Cardiac muscle cell (in vitro differentiated cells and primary cell): ENCODE data around the gene CCT6B. TPM values are rescaled to one million over a fixed set of nuclear protein-coding genes. Genes with fewer than 3 reads are reported as not detected.

Source experiments
- DNase-seq, 2 donors: peaks; one replicate each; pipeline versions ENCODE4 v3.0.0 to v3.0.0-alpha.2; 2010 to 2017; ENCODE audit warnings: low read depth in 1 of 2, low spot score in 1 of 2
- H3K27ac ChIP-seq: fragments of 200-600 bp; sonication (generic); 2 replicates; pipeline ENCODE4 v1.5.1; 2016
- H3K27me3 ChIP-seq: fragments of 200-600 bp; sonication (generic); 2 replicates; pipeline ENCODE4 v1.6.0; 2016; ENCODE audit warnings: control low read depth
- H3K36me3 ChIP-seq: fragments of 200-600 bp; sonication (generic); 2 replicates; pipeline ENCODE4 v1.5.1; 2016; ENCODE audit warnings: control low read depth
- H3K4me1 ChIP-seq: fragments of 200-600 bp; sonication (generic); 2 replicates; pipeline ENCODE4 v1.8.1; 2017; ENCODE audit warnings: low read depth, mild to moderate bottlenecking, mixed run types
- H3K4me3 ChIP-seq: fragments of 200-600 bp; sonication (generic); 2 replicates; pipeline ENCODE4 v1.5.1; 2016; ENCODE audit warnings: mild to moderate bottlenecking
- H3K9me3 ChIP-seq: fragments of 200-600 bp; sonication (generic); 2 replicates; pipeline ENCODE4 v1.5.1; 2017; ENCODE audit warnings: low read depth, mild to moderate bottlenecking, control low read depth
- polyA plus RNA-seq: library from polyadenylated mRNA; unstranded; fragments of >200 nt; fragmentation: Nextera tagmentation; extraction: Ambion mirVana; gene quantifications from 2 replicates; pipeline ENCODE4 v1.2.1, GENCODE V29; 2016
- total RNA-seq: library from RNA; depleted of rRNA; stranded (reverse); fragments of >200 nt; gene quantifications from 2 replicates; pipeline ENCODE4 v1.2.3, GENCODE V29; 2016
- TF ChIP-seq, protein P1 (sequence below): IDR thresholded peaks from 2 replicates; pipeline ENCODE4 v1.5.1; 2012; ENCODE audit warnings: low read depth, mild to moderate bottlenecking, low read length

CCT6B gene
- total and polyA plus RNA-seq, 2 experiments from 2014 or later = 4.8 to 5.6 TPM

DNA sequence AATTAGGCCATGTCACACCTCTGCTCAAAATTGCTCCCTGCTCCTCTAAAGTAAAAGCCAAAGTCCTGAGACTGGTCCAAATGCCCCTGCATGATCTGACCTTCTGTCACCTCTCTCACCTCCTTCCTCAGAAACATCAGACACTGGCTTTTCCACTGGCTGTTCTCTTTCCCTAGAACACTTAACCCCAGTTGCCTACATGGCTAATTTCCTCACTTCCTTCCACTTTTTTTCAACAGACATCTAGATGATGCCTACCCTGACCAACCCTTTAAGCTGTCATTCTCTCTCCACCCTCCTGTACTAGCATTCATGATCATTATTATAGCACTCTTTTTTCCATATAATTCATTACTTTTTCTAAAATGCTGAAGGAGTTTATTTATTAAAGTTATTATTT is 31.0 kb downstream of the CCT6B start:
- Histone ChIP-seq H3K9me3 (no peaks in the 10 kb centered on the region), H3K36me3 (no peaks in the 10 kb centered on the region), H3K27ac (no peak overlapping the region), H3K4me1 (no peaks in the 10 kb centered on the region), H3K27me3 (peaks cover 8% of the 10 kb centered on the region), H3K4me3 (no peak overlapping the region)
- DNase-seq = no peak
- TF ChIP-seq, protein P1, sequence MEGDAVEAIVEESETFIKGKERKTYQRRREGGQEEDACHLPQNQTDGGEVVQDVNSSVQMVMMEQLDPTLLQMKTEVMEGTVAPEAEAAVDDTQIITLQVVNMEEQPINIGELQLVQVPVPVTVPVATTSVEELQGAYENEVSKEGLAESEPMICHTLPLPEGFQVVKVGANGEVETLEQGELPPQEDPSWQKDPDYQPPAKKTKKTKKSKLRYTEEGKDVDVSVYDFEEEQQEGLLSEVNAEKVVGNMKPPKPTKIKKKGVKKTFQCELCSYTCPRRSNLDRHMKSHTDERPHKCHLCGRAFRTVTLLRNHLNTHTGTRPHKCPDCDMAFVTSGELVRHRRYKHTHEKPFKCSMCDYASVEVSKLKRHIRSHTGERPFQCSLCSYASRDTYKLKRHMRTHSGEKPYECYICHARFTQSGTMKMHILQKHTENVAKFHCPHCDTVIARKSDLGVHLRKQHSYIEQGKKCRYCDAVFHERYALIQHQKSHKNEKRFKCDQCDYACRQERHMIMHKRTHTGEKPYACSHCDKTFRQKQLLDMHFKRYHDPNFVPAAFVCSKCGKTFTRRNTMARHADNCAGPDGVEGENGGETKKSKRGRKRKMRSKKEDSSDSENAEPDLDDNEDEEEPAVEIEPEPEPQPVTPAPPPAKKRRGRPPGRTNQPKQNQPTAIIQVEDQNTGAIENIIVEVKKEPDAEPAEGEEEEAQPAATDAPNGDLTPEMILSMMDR = no peak

DNA sequence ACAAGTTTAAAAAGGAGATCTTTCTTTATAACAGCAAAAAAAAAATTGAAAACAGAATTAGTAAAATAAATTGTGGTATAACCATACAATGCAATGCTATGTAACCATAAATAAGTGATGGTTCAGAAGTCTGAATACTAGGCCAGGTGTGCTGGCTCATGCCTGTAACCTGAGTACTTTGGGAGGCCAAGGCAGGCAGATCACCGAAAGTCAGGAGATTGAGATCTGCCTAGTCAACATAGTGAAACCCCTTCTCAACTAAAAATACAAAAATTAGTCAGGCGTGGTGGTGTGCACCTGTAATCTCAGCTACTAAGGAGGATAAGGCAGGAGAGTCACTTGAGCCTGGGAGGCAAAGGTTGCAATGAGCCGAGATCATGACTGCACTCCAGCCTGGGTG is 34.6 kb downstream of the CCT6B start:
- DNase-seq = no peak
- Histone ChIP-seq H3K36me3 (no peaks in the 10 kb centered on the region), H3K27me3 (no peaks in the 10 kb centered on the region), H3K9me3 (no peaks in the 10 kb centered on the region), H3K4me1 (no peaks in the 10 kb centered on the region), H3K27ac (no peak overlapping the region), H3K4me3 (no peak overlapping the region)
- TF ChIP-seq, protein P1 = no peak

DNA sequence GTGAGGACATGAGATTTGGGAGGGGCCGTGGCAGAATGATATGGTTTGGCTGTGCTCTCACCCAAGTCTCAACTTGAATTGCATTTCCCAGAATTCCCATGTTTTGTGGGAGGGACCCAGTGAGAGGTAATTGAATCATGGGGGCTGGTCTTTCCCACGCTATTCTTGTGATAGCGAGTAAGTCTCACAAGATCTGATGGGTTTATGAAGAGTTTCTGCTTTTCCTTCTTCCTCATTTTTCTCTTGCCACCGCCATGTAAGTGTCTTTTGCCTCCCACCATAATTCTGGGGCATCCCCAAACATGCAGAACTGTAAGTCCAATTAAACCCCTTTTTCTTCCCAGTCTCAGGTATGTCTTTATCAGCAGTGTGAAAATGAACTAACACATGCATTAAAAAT is 40.6 kb downstream of the CCT6B start:
- Histone ChIP-seq H3K27ac (no peak overlapping the region), H3K4me3 (no peak overlapping the region), H3K9me3 (no peaks in the 10 kb centered on the region), H3K36me3 (no peaks in the 10 kb centered on the region), H3K27me3 (no peaks in the 10 kb centered on the region), H3K4me1 (no peaks in the 10 kb centered on the region)
- TF ChIP-seq, protein P1 = no peak
- no peak for DNase-seq

DNA sequence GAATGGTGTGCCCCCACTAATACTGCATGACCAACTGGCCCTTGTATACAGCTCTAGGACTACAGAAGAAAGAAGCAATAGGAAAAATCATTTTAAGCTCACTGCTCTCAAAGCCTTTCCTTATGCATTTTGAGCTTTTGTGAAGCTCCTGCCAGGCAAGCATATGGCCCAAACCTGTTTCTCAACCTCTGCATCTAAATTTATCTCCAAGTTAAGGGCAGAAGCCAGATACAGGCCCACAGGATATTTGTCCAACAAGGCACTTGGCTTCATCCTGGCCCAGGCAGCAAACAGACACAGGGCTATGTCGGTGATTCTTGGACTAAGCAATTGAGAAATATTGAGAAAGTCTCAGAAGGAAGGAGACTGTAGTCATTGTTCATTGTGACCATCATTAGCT is 43.9 kb downstream of the CCT6B start:
- Histone ChIP-seq H3K4me1 (no peaks in the 10 kb centered on the region), H3K9me3 (no peaks in the 10 kb centered on the region), H3K27ac (no peak overlapping the region), H3K27me3 (no peaks in the 10 kb centered on the region), H3K4me3 (no peak overlapping the region), H3K36me3 (no peaks in the 10 kb centered on the region)
- TF ChIP-seq, protein P1 = no peak
- no peak for DNase-seq

DNA sequence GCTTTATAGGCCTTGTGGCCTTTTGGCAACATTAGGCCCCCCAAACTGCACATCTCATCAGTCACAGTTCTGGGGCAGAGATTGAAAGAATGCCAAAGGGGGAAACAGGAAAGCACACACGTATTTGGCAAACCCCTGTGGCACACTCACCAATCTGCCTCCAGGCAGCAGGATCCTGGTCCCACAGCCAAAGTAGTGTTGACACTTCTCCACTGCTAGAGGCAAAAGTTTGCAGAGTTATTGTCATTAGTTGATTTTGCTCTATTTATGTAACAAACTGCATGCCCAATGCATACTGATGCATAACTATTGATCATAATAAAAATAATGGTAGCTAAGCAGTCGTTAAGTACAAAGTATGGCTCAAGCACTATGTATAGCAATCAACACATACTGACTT is 45.1 kb downstream of the CCT6B start:
- Histone ChIP-seq H3K27ac (no peak overlapping the region), H3K9me3 (no peaks in the 10 kb centered on the region), H3K27me3 (no peaks in the 10 kb centered on the region), H3K4me3 (no peak overlapping the region), H3K36me3 (no peaks in the 10 kb centered on the region), H3K4me1 (no peaks in the 10 kb centered on the region)
- TF ChIP-seq, protein P1 = no peak
- DNase-seq = no peak

DNA sequence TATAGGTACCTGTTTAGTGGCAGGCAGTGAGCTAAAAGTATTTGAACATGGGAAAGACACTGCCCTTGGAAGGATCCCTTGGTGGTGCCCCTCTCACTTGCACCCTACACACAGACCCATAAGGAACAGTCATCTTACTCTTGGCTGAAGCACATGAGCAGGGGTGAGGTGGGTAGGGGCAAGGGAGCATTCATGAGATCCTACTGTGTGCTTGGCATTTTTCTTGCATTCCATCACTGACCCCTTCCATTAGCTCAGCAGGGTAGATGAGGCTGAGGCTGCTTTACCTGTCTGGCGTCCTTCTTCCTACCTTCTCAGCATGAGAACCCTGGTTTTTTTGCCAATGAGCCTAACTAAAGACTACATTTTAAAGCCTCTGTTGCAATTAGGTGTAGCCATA is 48.3 kb downstream of the CCT6B start:
- Histone ChIP-seq H3K27me3 (no peaks in the 10 kb centered on the region), H3K4me1 (no peaks in the 10 kb centered on the region), H3K4me3 (no peak overlapping the region), H3K36me3 (no peaks in the 10 kb centered on the region), H3K27ac (no peak overlapping the region), H3K9me3 (no peaks in the 10 kb centered on the region)
- no peak for DNase-seq
- TF ChIP-seq, protein P1 = no peak
